CD14-positive monocyte (primary cell): Measurements from ENCODE around the gene TMC6. TPM values are rescaled to one million over a fixed set of nuclear protein-coding genes. Genes with fewer than 3 reads are reported as not detected.
"Not testable (repeated sequence)": the region's sequence is repeated elsewhere in the genome, so short reads cannot be mapped to it uniquely, and the experiment has no call there.

Source experiments
- DNase-seq, 3 donors: peaks; one replicate each; pipeline ENCODE4 v3.0.0-alpha.2; 2011 to 2022
- H2AFZ ChIP-seq: 2 replicates; pipeline ENCODE4 v1.6.0; 2012; ENCODE audit warnings: mild to moderate bottlenecking, low read depth, low read length, inconsistent platforms; ENCODE audit not compliant: insufficient read depth, poor library complexity, severe bottlenecking
- H3K27ac ChIP-seq, 2 donors: 1 replicate in 1 of 2; 2 replicates in 1 of 2; pipeline ENCODE4 v1.5.1; 2012 to 2013; ENCODE audit warnings: low read length in 2 of 2, control low read depth in 1 of 2, inconsistent platforms in 1 of 2, low read depth in 1 of 2, mild to moderate bottlenecking in 1 of 2
- H3K27me3 ChIP-seq, 2 donors: one replicate each; pipeline versions ENCODE4 v1.6.0 to v1.6.1; 2011 to 2013; ENCODE audit warnings: low read length in 2 of 2; ENCODE audit not compliant: control insufficient read depth in 2 of 2, insufficient read depth in 2 of 2
- H3K36me3 ChIP-seq, 2 donors: replicated peaks in 1 of 2; 1 replicate in 1 of 2; 2 replicates in 1 of 2; pipeline versions ENCODE4 v1.5.1 to v1.6.1; 2012 to 2013; ENCODE audit warnings: low read length in 2 of 2, control low read depth in 1 of 2, inconsistent platforms in 1 of 2, mild to moderate bottlenecking in 1 of 2; ENCODE audit not compliant: insufficient read depth in 2 of 2, control insufficient read depth in 1 of 2
- H3K4me1 ChIP-seq, 2 donors: 1 replicate in 1 of 2; 2 replicates in 1 of 2; pipeline versions ENCODE4 v1.5.1 to v1.6.1; 2012 to 2013; ENCODE audit warnings: low read length in 2 of 2, control low read depth in 1 of 2, inconsistent platforms in 1 of 2, mild to moderate bottlenecking in 1 of 2, moderate library complexity in 1 of 2; ENCODE audit not compliant: insufficient read depth in 2 of 2, control insufficient read depth in 1 of 2
- H3K4me2 ChIP-seq: replicated peaks from 2 replicates; pipeline ENCODE3; 2012; ENCODE audit warnings: low read length, moderate library complexity, mild to moderate bottlenecking; ENCODE audit not compliant: poor library complexity, severe bottlenecking; ENCODE audit errors: extremely low read depth
- H3K4me3 ChIP-seq, 3 experiments: fragments of 200-600 bp in 1 of 3; sonication (generic) in 1 of 3; replicated peaks in 1 of 3; 1 replicate in 2 of 3; 2 replicates in 1 of 3; pipeline ENCODE4 v1.5.1; 2011 to 2013; ENCODE audit warnings: low read length in 3 of 3, mild to moderate bottlenecking in 3 of 3, control low read depth in 2 of 3, low read depth in 2 of 3, inconsistent platforms in 1 of 3, moderate library complexity in 1 of 3
- H3K79me2 ChIP-seq: 2 replicates; pipeline ENCODE4 v1.6.0; 2012; ENCODE audit warnings: mild to moderate bottlenecking, control low read depth, inconsistent platforms, low read length, moderate library complexity; ENCODE audit not compliant: insufficient read depth
- H3K9ac ChIP-seq: 2 replicates; pipeline ENCODE4 v1.6.0; 2017; ENCODE audit warnings: low read length, mild to moderate bottlenecking; ENCODE audit not compliant: insufficient read depth, poor library complexity, severe bottlenecking
- H3K9me3 ChIP-seq, 2 donors: replicated peaks in 1 of 2; 1 replicate in 1 of 2; 2 replicates in 1 of 2; pipeline versions ENCODE4 v1.5.1 to v1.6.1; 2012 to 2013; ENCODE audit warnings: low read length in 2 of 2, control low read depth in 1 of 2; ENCODE audit not compliant: control insufficient read depth in 1 of 2, insufficient read depth in 1 of 2
- H4K20me1 ChIP-seq: 2 replicates; pipeline ENCODE4 v1.6.0; 2012; ENCODE audit warnings: mild to moderate bottlenecking, low read length, control low read depth, moderate library complexity; ENCODE audit not compliant: insufficient read depth
- H3K27ac Mint-ChIP-seq, 7 donors: one replicate each; pipeline ENCODE4 v1.8.0; 2020; ENCODE audit warnings: mild to moderate bottlenecking in 7 of 7, mixed read lengths in 7 of 7, moderate library complexity in 6 of 7, inconsistent platforms in 2 of 7
- H3K27me3 Mint-ChIP-seq, 3 donors: one replicate each; pipeline ENCODE4 v1.8.0; 2021 to 2022; ENCODE audit warnings: low read depth in 3 of 3, mild to moderate bottlenecking in 3 of 3, mixed read lengths in 3 of 3, moderate library complexity in 3 of 3, inconsistent platforms in 1 of 3
- H3K36me3 Mint-ChIP-seq, 2 donors: one replicate each; pipeline ENCODE4 v1.8.0; 2020; ENCODE audit warnings: mixed read lengths in 2 of 2, inconsistent platforms in 1 of 2, mild to moderate bottlenecking in 1 of 2
- H3K4me1 Mint-ChIP-seq: one replicate; pipeline ENCODE4 v1.8.0; 2020; ENCODE audit warnings: mild to moderate bottlenecking, mixed read lengths
- H3K4me3 Mint-ChIP-seq, 2 donors: one replicate each; pipeline ENCODE4 v1.8.0; 2020; ENCODE audit warnings: mild to moderate bottlenecking in 2 of 2, mixed read lengths in 2 of 2, moderate library complexity in 1 of 2
- H3K9me3 Mint-ChIP-seq, 7 donors: one replicate each; pipeline ENCODE4 v1.8.0; 2020 to 2022; ENCODE audit warnings: mixed read lengths in 7 of 7, mild to moderate bottlenecking in 6 of 7, moderate library complexity in 6 of 7, inconsistent platforms in 2 of 7
- WGBS: methylation state at CpG from one replicate; pipeline ENCODE4 v1.1.5; 2013; ENCODE audit warnings: missing lambda C conversion rate; ENCODE audit not compliant: insufficient coverage; 5-methylcytosine and 5-hydroxymethylcytosine counted together
- intact Hi-C, 2 donors: fragments of 100-400 bp; cut with micrococcal nuclease; formaldehyde crosslinking; loops; one replicate each; pipeline versions ENCODE4 v1.15.0 to v1.15.1; 2023
- polyA plus RNA-seq, 3 donors: library from polyadenylated mRNA; depleted of rRNA in 1 of 3; unstranded in 2 of 3; stranded (reverse) in 1 of 3; fragments of 300-500 nt in 2 of 3; fragments of >200 nt in 1 of 3; fragmentation: Illumina TruSeq in 2 of 3; gene quantifications; 1 replicate in 2 of 3; 2 replicates in 1 of 3; pipeline ENCODE4 v1.2.3, GENCODE V29; 2012 to 2021
- TF ChIP-seq, protein P1 (sequence below): fragments of 200-600 bp; IDR thresholded peaks from one replicate; pipeline ENCODE4 v1.8.0; 2022; ENCODE audit warnings: antibody characterized with exemption, mild to moderate bottlenecking

Gene TMC6
- polyA plus RNA-seq, 3 donors = 60.1 to 107 (median 79.2) TPM

DNA sequence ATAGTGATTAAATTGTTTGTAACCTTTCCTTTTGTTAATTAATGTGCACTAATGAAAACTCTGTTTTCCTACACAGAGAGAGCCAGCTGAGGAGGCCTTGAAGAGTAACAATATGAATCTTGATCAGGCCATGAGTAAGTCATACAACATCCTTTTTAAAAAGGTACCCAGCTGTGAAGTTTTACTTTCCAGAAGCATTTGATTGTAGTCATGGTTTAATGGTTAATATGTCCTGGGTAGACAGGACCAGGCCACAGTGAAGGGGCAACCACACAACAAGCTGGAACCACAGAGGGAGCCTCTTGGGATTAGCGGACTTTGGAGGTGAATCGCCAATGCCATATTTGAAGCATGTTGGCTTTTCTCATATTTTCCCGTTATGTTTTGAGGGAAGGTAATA lies 55.6 kb downstream of the TMC6 start:
- Mint-ChIP-seq H3K4me1 (no peaks in the 10 kb centered on the region), H3K9me3 (peaks cover 0 to 4% (median 0%) of the 10 kb centered on the region in 7 donors), H3K4me3 (no peak overlapping the region), H3K27me3 (peaks cover 0 to 3% (median 0%) of the 10 kb centered on the region in 3 donors), H3K27ac (no peak overlapping the region), H3K36me3 (peaks cover 66 to 79% of the 10 kb centered on the region in 2 donors)
- Histone ChIP-seq H4K20me1 (no peaks in the 10 kb centered on the region), H2AFZ (no peak overlapping the region), H3K27me3 (no peaks in the 10 kb centered on the region), H3K79me2 (no peaks in the 10 kb centered on the region), H3K4me2 (no peak overlapping the region), H3K36me3 (peaks cover 68 to 97% of the 10 kb centered on the region in 2 donors), H3K4me3 (no peak overlapping the region), H3K4me1 (no peaks in the 10 kb centered on the region), H3K27ac (no peak overlapping the region), H3K9me3 (no peaks in the 10 kb centered on the region), H3K9ac (no peak overlapping the region)
- no peak for DNase-seq
- WGBS = 100% methylated on average over 1 of the region's 3 CpGs
- intact Hi-C loops = no loop called here
- TF ChIP-seq, protein P1, sequence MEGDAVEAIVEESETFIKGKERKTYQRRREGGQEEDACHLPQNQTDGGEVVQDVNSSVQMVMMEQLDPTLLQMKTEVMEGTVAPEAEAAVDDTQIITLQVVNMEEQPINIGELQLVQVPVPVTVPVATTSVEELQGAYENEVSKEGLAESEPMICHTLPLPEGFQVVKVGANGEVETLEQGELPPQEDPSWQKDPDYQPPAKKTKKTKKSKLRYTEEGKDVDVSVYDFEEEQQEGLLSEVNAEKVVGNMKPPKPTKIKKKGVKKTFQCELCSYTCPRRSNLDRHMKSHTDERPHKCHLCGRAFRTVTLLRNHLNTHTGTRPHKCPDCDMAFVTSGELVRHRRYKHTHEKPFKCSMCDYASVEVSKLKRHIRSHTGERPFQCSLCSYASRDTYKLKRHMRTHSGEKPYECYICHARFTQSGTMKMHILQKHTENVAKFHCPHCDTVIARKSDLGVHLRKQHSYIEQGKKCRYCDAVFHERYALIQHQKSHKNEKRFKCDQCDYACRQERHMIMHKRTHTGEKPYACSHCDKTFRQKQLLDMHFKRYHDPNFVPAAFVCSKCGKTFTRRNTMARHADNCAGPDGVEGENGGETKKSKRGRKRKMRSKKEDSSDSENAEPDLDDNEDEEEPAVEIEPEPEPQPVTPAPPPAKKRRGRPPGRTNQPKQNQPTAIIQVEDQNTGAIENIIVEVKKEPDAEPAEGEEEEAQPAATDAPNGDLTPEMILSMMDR = no peak

DNA sequence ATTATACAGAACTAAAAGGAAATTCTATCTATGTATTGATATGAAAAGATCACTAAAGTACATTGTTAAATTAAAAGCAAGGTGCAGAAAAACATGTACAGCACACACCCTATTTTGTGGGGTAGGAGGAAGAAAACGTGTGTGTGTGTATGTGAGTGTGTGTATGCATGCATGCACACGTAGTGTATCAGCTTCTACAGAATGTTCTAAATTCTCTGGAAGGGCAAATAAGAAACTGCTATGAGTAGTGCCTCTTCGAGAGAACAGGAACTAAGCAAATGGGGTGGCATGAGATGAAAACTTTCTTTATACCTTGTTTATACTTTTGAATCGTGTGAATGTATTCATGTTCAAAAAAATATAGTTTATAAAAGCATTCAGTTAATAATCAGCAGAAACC lies 58.9 kb downstream of the TMC6 start:
- H3K4me2 ChIP-seq = no peak overlapping the region
- H3K4me3 ChIP-seq = no peak overlapping the region
- intact Hi-C loops = no loop called here
- no peak overlapping the region for H3K9ac ChIP-seq
- no peaks in the 10 kb centered on the region for H3K4me1 ChIP-seq
- H3K27me3 ChIP-seq = no peaks in the 10 kb centered on the region
- Mint-ChIP-seq H3K4me3 (no peak overlapping the region), H3K4me1 (no peaks in the 10 kb centered on the region), H3K27ac (no peak overlapping the region), H3K27me3 (peaks cover 0 to 3% (median 0%) of the 10 kb centered on the region in 3 donors), H3K36me3 (peaks cover 49 to 68% of the 10 kb centered on the region in 2 donors), H3K9me3 (peaks cover 0 to 4% (median 0%) of the 10 kb centered on the region in 7 donors)
- peaks cover 57 to 79% of the 10 kb centered on the region in 2 donors for H3K36me3 ChIP-seq
- no peak for DNase-seq
- TF ChIP-seq, protein P1 = no peak
- no peaks in the 10 kb centered on the region for H3K9me3 ChIP-seq
- no peak overlapping the region for H2AFZ ChIP-seq
- H4K20me1 ChIP-seq = no peaks in the 10 kb centered on the region
- no peaks in the 10 kb centered on the region for H3K79me2 ChIP-seq
- H3K27ac ChIP-seq = no peak overlapping the region
- WGBS = 88% methylated on average over 2 of the region's 4 CpGs

DNA sequence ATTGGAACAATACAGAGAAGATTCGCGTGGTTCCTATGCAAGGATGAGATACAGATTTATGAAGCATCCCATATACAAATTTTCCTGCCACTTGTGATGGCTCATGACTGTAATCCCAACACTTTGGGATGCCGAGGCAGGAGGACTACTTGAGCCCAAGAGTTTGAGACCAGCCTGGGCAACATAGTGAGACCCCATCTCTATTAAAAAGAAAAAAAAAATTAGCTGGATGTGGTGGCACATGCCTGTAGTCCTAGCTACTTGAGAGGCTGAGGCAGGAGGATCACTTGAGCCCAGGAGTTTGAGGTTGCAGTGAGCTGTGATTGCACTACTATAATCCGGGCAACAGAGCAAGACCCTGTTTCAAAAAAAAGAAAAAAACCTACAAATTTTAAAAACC lies 61.6 kb downstream of the TMC6 start:
- H3K4me3 Mint-ChIP-seq, H3K9me3 Mint-ChIP-seq, H3K9ac ChIP-seq, H3K4me1 ChIP-seq, H3K27me3 Mint-ChIP-seq, H3K27ac Mint-ChIP-seq, DNase-seq, H3K79me2 ChIP-seq, H2AFZ ChIP-seq, H3K4me3 ChIP-seq, H3K4me1 Mint-ChIP-seq, H3K4me2 ChIP-seq, H3K27me3 ChIP-seq, H4K20me1 ChIP-seq, H3K9me3 ChIP-seq, H3K27ac ChIP-seq, intact Hi-C loops: not testable (repeated sequence)
- peaks cover 27 to 45% of the 10 kb centered on the region in 2 donors for H3K36me3 Mint-ChIP-seq
- peaks cover 30 to 55% of the 10 kb centered on the region in 2 donors for H3K36me3 ChIP-seq
- 100% methylated on average over 2 of the region's 4 CpGs for WGBS
